ENCODE data around the gene VWDE.
"Not testable (repeated sequence)": the region's sequence is repeated elsewhere in the genome, so short reads cannot be mapped to it uniquely, and the experiment has no call there.

Gene VWDE

DNA sequence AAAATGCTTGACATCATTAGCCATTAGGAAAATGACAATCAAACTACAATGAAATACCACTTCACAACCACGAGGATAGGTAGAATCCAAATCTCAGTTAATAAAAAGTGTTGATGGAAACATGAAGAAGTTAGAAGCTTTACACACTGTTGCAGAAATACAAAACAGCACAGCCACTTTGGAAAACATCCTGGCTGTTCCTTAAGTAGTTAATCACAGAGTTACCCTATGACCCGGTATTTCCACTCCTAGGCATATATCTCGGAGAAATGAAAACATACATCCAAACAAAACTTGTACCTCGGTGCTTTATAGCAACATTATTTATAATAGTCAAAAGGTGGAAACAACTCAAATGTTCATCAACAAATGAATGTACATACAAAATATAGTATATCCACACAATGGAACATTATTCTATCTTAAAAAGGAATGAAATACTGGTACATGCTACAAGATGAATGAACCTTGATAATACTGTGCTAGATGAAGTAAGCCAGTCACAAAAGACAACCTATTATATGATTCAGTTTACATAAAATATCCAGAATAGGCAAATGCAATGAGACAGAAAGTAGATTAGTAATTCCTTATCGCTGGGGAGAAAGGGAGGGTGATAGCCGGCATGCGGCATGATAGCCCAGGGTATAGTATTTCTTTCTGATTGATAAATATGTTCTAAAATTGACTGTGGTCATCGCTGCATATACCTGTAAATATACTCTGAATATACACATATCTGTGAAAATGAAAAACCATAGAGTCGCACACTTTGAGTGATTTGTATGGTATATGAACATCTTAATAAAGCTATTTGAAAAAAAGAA is 1.9 kb downstream of the VWDE start:
- DNase-seq, result no peak

DNA sequence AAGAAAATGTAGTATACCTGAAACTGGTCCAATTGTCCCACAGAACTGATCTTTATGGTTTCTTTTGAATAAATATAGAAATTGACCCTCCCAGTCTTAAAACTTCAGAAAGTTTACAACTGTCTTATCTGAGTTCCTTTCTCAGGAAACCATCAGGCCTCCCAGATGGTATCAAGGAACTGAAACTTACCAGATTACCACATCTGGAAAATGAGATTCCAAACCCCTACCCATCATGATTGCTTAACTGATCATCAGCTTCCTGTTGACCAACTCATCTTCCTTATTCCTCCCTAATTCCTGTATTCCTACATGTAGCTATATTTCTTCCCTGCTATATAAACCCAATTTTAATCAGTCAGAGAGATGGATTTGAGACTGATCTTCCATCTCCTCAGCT is 5.5 kb downstream of the VWDE start:
- no peak for DNase-seq

DNA sequence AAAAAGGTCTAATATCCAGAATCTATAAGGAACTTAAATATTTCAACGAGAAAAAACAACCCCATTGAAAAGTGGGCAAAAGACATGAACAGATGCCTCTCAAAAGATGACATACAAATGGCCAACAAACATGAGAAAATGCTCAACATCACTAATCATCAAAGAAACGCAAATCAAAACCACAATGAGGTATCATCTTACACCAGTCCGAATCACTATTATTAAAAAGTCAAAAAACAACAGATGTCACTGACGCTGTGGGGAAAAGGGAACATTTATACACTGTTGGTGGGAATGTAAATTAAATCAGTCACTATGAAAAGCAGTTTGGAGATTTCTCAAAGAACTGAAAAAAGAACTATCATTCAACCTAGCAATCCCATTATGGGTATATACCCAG is 6.0 kb downstream of the VWDE start:
- DNase-seq, result no peak

DNA sequence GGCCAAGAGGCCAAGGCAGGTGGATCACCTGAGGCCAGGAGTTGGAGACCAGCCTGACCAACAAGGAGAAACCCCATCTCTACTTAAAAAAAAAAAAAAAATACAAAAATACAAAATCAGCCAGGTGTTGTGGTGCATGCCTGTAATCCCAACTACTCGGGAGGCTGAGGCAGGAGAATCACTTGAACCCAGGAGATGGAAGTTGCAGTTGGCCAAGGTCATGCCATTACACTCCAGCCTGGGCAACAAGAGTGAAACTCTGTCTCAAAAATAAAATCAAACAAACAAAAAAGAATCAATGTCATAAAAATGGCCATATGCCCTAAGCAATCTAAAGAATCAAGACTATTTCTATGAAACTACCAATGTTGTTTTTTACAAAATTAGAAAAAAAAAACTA is 7.0 kb downstream of the VWDE start:
- DNase-seq, result not testable (repeated sequence)

DNA sequence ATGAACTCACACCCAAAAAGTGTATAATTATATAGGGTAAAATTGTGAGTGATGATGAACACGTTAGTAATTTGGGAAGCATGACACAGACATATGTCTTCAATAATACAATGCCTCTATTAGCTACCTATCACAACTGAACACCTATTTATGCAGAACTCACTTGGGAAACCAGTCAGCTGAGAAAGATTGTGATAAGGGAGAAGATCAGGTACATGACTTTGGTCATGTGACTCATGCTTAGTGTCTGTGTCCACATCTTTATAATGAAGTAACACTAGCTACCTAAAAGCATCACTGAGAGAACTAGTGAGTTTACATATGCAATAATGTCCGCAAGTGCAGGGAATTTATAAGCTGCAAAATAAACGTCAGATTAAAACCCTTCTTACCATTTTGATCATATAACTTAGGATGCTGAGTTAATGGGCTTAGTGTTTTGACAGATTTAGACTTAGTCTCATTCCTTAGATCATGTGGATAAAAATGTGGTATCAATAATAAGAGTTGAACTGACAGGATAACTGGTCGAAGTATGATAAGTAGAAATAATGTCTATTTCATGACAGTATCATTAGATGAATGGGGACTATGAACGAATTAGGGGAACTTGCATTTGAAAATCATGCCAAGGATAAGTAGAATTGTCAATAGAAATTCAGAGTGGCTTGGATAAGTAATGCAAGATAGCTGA is 11.6 kb downstream of the VWDE start:
- DNase-seq, result no peak

DNA sequence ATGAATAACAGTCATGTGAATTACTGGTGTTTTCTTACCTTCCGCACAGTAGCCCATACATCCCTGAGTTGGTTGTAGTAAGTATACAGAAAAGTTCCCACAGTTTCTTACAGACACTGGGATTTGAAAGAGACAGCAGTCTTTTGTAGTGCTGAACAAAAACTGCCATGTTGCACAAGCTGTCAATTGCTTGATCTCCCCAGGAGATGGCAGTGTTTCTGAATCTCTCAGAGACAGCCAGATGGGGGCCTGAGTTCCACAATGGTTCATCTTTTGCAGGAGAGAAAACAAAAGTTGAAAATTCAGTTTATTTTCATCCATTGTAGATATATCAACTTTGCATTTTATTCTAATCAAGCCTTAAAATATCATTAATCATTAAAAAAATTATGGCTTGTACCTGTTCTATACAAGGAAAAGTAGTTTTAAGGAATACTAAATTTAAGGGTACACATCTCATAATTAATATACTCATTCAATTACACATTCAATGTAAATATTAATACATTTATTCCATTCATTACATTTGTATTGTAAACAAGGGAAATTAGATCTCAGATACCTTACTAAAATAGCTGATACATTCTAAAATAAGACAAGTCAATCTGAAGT is 14.5 kb downstream of the VWDE start:
- DNase-seq, result peak; percentile 46

DNA sequence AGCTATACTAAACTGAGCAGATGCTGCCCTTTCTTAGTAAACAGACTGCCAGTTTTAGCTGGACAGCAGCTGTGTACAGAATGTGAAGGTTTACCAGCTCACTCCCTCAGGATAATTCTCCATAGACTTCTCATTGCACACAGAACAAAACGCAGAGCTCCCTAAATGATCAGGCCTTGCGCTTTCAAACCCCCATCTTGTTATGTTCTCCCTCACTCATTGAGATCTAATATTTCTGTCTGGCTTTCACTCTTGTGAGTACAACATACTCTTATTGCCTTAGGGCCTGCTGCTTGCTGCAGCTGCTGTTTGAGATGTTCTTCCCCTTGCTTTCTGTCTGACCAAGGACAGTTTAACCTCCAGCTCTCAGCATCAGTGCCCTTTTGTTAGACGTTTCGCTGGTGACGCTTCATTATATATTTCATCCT is 17.3 kb downstream of the VWDE start:
- no peak for DNase-seq

DNA sequence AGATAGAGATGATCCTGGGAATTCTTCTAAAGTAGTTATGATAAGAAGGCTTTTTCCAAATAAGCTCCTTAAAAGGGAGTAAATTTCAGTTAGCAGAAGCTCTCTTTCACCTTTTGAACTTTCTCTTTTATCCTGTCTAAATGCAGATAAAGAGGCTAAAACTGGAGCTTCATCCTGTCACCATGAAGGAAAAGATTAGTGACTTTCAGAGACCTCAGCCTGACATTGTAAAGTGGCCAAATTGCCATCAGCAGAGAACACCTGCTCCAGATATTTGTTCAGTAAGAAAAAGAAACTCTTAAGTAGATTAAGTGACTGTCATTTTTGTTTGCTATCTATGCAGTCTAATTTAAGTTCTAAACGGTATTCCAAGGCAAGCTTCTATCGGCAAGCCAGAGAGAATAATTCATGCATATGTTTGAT is 18.3 kb downstream of the VWDE start:
- DNase-seq, result no peak

DNA sequence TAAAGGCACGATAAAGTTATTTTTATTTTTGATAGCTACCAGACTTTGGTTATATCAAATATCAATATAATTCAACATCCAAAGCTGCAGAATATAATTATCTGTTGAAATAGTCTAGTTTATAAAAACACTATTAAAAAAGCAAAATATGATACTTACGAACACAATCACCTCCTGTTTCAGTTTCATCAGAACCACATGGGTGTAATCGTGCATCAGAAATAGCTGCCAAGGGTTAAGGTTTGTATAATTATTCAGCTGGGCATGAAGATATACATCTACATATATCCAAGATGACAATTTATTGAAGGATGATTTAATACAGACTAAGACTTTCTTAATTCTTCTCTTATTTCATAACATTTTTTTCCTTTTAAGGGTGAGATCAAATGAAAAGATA is 20.3 kb downstream of the VWDE start:
- DNase-seq, result no peak

DNA sequence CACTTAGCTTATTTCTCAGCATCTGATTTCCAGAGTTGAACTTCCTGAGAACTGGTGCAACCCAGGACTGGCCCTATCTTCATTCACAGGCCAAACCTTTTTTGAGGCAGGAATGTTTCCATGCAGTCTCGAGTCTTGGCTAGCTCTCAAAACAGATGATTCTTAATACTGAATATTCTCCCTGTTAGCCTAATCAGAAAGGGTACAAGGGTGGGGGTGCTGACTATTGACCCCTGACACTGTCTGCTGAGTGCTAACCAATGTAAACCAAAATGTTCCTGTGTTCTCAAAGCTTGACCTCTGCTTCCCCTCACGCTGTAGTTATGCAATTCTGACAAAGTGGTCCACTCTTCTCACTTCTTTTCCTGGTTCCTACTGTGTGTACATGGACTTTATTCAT is 25.3 kb downstream of the VWDE start:
- no peak for DNase-seq

DNA sequence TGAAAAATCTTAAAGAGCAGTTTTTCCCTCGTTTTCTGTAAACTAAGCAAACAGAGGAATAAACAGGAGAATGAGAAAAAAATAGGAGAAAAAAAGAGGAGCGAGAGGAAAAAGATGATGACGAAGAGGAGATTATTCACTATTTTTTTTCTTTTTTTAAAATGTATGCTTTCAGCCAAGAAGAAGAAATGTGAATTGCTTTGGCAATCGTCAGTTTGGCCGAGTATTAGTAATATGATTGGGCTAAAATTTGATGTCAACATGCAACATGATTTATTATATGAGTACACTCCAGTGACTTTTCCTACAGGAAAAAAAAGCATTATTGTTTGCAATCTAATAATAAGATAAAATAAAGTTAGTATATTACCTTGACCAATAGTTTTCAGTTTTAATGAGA is 26.3 kb downstream of the VWDE start:
- no peak for DNase-seq

DNA sequence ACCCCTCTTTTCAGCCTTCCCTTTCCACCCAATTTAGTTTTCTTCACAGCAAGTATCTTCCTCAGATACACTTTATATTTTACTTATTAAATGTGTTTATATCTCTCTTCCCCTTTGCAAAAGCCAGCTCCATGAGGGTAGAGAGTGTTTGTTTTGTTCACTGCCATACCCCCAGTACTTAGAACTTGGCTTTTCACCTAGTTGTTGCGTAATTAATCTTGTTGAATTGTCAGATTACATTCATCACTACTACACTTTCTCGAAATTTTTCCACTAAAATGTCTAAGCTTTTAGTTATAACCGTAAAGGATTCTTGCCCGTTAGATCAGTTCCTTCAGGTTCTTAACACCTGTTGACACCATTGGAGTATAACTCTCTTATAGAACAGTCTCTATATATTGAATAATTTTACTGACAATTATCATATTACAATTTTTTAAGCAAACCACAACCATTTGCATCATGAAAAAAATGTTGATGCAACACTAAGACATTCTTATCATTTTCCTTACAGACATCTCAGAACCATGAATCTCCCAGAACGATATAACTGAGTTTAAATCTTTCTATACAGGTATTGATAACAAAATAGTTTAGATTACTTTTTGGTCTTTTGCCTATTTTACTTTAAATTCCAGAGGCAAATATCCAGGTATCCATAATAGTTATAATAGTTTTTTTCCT is 29.9 kb downstream of the VWDE start:
- DNase-seq, result no peak

DNA sequence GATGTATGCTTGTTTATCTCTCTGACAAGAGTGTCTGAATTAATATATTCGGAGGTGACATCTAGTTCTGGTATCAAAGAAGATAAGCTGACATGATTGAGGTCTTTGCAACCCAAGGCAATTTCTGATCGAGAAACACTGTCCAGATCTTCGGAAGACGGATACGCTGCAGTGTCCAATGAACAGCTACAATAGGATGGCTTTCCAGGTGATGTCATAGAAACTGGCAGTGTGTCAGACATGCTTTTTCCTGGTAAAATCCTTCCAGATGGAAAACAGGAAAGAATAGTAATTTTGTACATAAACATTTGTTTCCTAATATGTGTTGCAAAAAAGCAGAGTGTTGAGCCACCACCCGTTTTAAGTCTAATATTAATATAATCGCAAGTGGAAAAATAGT is 33.4 kb downstream of the VWDE start:
- DNase-seq, result no peak

DNA sequence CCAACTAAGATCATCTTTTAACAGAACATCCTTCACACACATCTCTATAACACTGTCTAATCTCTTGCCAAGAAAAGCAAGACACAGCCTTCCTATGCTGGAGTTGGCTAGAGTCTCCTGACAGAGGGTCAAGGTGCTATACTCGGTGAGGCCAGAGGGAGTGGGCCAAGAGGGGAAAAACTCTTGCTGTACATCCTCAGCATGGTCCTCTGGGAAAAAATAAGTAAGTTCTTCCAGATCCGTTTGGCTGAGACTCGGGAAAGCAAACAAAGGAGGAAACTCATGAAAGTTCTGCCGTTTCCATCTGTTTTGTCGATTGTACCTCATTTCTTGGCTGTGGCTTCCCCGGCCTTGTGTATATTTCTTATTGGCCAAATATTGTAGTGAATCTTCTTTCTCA is 33.9 kb downstream of the VWDE start:
- no peak for DNase-seq

DNA sequence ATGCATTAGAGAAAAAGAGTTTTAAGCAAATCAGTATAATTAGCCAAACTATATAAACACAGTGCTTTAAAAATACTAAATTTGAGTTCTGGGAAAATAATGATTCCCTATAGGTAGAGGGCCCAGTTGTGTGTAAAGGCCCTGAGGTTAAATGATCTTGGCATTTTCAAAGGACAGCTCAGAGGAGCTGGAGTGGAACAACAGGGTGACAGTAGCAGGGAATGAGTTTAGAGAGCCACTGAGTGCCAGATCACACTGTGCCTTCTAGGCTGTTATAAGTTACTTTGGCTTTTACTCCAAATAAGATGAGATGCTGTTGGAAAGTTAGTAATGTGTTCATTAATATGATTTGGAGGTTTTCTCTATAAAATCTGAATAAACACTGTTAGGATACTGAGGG is 34.6 kb downstream of the VWDE start:
- DNase-seq, result no peak

DNA sequence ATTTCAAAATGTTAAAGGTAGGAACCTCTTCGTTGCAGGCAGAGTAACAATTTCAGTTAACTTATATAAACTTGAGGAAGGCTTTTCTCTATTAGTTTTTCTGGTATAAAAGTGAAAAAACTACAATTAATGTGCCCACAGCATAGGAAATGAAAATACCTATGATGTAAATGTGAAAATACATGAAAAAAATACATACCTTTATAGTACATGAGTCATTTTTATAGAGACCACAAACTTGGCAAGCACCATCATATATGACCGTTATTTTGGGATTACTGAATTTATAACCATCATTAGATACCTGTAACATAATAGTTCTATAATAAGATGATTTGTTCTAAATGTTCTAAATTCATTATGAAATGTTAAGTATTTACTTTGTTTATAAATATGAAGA is 42.7 kb downstream of the VWDE start:
- no peak for DNase-seq

DNA sequence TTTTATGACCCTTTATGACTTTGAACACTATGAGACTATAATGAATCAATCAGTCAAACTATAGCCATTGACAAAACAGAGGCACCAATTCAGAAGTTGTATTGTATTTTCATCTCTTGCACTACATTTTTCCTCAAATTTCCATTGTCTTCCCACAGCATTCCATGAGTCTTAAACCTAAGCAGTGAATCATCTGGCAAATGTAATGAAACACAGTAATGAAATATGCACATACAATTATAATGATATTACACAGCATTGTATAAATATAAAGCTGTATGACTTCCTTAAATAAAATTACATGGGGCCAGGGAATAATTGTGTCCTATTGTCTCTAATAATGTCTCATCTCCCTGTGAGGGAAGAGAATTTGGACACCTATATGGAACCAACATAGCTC is 45.0 kb downstream of the VWDE start:
- no peak for DNase-seq

DNA sequence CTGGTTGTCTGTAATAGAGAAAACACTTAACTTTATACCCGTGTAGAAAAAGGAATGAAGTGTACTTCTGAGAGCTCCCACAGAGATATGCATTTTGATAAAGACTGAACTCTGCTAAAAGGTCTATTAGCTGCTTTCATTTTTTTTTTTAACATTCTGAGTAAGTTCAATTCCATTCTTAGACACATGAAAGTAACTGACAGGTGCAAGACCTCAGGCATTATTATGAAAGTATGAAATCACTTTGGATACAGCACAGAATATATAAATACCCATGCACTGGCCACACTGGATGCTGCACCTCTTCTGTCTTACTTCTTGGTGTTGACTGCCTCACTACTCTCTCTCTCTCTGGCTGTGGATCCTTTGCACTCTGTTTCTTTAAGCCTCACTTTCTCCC is 46.2 kb downstream of the VWDE start:
- DNase-seq, result no peak

DNA sequence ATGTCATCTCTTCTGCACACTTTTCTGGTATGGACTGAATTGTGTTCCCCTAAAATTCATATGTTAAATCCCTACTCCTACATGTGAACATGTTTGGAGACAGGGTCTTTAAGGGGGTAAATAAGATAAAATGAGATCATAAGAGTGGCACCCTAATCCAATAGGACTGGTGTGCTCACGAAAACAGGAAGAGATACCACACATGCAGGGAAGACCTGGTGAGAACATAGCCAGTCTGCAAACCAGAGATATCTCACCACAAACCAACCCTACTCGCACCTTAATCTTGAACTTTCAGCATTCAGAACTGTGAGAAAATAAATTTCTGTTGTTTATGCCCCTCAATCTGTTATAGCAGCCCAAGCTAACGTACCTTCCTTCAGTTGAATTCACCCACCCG is 51.8 kb downstream of the VWDE start:
- DNase-seq, result no peak

DNA sequence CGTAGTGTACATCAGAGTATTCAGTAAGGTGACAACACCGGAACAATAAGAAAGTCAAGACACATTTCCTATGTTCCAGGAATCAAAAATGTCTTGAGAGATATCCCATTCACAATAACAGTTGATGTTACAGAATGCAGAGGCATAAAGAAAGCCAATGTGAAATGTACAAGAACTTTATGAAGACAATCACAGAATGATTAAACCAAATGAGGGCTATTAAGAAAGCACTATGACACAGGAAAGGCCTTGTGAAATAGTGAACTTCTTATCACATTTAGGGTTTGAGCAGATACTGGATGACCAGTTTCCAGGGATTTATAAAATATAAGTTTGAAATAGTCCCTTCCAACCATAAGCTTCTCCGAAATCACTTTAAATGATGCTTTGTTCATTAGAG is 52.7 kb downstream of the VWDE start:
- no peak for DNase-seq

DNA sequence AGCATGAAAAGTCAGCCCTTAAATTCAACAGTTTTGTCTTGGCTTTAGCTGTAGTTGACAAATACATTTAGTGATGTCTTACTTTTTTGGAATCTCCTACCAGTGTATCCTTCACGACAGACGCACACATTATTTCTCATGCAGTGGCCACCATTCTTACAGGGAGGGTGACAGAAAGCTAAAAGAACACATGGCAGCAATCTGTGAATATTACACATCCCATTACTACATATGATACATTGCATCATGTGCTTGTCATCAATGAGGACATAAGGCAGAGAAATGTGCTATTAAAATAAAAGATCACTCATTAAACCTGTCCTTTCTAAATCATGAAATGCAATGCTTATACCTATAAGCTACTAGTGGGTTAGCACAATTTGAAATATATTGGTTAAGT is 66.6 kb downstream of the VWDE start:
- DNase-seq, result no peak

DNA sequence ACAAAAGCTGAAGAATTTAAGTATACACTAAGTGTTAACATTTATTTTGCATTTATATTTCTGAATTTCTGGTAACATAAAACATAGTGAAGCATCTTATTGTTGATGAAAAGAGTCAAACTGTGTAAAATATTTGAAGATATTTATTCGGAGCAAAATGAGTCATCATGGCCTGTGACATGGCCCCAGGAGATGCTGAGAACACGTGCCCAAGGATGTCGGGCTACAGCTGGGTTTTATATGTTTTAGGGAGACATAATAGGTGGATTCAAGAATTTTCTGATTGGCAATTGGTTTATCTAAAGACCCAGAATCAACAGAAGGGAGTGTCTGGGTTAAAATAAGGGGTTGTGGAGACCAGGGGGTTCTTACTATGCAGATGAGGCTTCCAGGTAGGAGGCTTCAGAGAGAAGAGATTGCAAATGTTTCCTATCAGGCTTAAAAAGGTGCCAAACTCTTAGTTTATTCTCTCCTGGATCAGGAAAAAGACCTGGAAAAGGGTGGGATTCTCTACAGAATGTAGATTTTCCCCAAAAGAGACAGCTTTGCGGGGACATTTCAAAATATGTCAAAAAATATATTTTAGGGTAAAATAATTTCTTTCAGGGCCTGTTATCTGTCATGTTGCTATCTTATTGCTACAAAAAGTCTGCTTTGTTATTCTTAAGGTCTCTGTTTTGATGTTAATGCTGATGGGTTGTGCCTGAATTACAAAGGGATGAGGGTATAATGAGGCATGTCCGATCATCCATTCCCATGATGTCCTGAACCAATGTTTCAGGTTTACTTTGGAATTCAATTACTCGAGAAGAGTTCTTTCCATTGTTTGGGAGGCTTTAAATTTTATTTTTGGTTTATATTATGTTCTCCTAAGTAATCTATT is 74.5 kb downstream of the VWDE start:
- DNase-seq, result no peak

DNA sequence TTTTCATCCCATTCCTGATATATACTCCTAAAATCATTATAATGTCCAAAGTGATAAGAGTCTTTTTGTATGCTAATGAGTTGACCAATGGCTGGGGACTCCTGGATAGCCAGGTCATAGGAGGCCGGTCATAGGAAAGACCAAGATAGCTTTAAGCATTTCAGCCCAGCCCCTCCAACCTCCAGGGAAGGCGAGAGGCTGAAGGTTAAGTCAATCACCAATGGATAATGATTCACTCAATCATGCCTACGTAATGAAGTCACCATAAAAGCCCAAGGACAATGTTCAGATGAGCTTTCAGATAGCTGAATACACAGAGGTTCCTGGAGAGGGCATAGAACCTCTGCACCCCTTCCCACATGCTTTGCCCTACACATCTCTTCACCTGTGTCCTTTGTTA is 75.7 kb downstream of the VWDE start:
- DNase-seq, result no peak

All from stimulated activated CD4-positive, alpha-beta T cell treated with anti-CD3 and anti-CD28 coated beads, Interleukin-4, amount 100 ng/mL, for 24 hours (primary cell).